ENCODE results near the gene CCNQ. TPM values are rescaled to one million over a fixed set of nuclear protein-coding genes. Genes with fewer than 3 reads are reported as not detected.

Gene CCNQ
- total and polyA plus RNA-seq, 2 donors (not counting 3 experiments of a cell fraction or from before 2014, with no cell fraction given) = 21.3 to 37.0 TPM

DNA sequence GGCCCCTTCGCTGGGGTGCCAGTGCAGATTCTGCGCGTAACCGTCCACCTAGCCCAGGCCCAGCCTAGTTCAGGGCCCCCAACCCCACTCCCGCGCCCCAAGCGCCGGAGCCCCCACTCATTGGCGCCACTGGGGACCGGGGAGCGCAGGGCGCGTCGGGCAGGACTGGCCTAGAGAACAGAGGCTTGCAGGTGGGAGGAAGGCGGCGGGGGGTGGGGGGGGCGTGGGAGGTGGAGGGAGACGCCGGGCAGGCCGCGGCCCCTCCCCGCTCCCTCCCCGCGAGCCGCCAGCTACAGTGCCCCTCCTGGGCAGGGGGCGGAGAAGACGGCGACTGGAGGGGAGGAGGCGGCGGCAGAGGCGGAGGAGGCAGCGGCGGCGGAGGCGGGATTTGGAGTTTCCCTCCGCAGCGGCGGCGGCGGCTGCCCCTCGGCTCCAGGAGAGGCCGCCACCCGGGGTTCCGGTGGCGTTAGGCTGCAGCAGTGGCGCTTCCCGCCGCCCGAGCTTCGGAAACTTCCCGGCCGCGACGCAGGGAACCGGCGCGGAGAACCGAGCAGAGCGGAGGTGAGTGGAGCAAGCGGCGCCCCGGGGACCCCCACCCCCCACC lies 43.2 kb upstream of the CCNQ start:
- H4K20me1 ChIP-seq (replicated peaks; ENCODE audit: control insufficient read depth, extremely low read depth, insufficient read depth, low read length) = no peaks in the 10 kb centered on the region
- no peak overlapping the region for H3K27ac ChIP-seq (ENCODE audit: insufficient read depth, low read depth, low read length)
- peaks cover 44 to 46% of the 10 kb centered on the region in 2 experiments for H3K27me3 ChIP-seq (ENCODE audit: control insufficient read depth in 2 of 2, insufficient read depth in 2 of 2, low read length in 2 of 2)
- no peaks in the 10 kb centered on the region for H3K9me3 ChIP-seq (replicated peaks; ENCODE audit: control insufficient read depth, insufficient read depth, low read length)
- intact Hi-C loops (cut with micrococcal nuclease) (no loop called here), dilution Hi-C loops (cut with MboI; ENCODE audit: extremely low pct_ligation_motif_present, low sequenced_read_pairs) (no loop called here)
- no peaks in the 10 kb centered on the region for H3K79me2 ChIP-seq (ENCODE audit: control insufficient read depth, insufficient read depth, low read length)
- FAIRE-seq (no peak), DNase-seq (ENCODE audit: low read depth, low spot score) (no peak)
- no peak overlapping the region for H3K4me2 ChIP-seq (ENCODE audit: insufficient read depth, low read length)
- no peak for TF ChIP-seq MYC (IDR thresholded peaks at IDR 0.05; ENCODE audit: low read depth, low read length)
- no peak for TF ChIP-seq CTCF (IDR thresholded peaks at IDR 0.05; ENCODE audit: extremely low read depth in 1 of 2, insufficient read depth in 1 of 2, low read depth in 1 of 2, low read length in 2 of 2)
- TF ChIP-seq, protein P1, sequence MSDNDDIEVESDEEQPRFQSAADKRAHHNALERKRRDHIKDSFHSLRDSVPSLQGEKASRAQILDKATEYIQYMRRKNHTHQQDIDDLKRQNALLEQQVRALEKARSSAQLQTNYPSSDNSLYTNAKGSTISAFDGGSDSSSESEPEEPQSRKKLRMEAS (IDR thresholded peaks at IDR 0.05; ENCODE audit: insufficient read depth, insufficient read length) = no peak
- TF ChIP-seq EZH2 (IDR thresholded peaks at IDR 0.05; ENCODE audit: borderline replicate concordance, low read depth, low read length, severe bottlenecking) = no peak
- no peaks in the 10 kb centered on the region for H3K36me3 ChIP-seq (ENCODE audit: control insufficient read depth in 2 of 2, extremely low read depth in 1 of 2, insufficient read depth in 2 of 2, low read length in 2 of 2)
- no peak overlapping the region for H3K4me3 ChIP-seq (replicated peaks in 1 of 3; ENCODE audit: insufficient read depth in 1 of 3, low read depth in 1 of 3, low read length in 3 of 3)
- BruUV-seq (replicated peaks) = no TSS peak
- ChIA-PET CTCF (no interaction called here), POLR2A (no interaction called here)
- H3K9me1 ChIP-seq (replicated peaks; ENCODE audit: control insufficient read depth, extremely low read depth, insufficient read depth, low read length) = no peaks in the 10 kb centered on the region
- no peak overlapping the region for H2AFZ ChIP-seq (ENCODE audit: low read depth, low read length)
- H3K9ac ChIP-seq (replicated peaks; ENCODE audit: extremely low read depth, insufficient read depth, low read length) = no peak overlapping the region
- H3K4me1 ChIP-seq (ENCODE audit: control insufficient read depth, extremely low read depth, insufficient read depth, low read length) = no peaks in the 10 kb centered on the region

DNA sequence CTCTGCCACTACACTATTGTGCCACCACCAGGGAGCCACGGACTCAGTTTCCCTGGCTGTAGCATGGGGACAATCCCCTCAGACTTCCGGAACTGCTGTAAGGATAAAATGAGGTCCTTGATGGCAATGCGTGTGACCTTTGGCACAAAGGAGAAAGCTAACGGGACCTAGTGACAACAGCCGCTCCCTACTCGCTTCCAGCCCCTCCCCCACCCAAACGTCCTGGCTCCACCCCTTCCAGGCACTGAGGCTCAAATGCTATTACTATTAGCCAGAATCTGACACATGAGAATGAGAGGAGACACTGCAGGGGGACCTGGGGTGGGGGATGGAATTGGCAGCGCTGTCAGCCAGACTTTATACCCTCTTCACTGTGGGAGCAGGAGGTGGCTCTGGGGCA lies 42.7 kb upstream of the CCNQ start:
- no peak for FAIRE-seq
- H3K9me1 ChIP-seq (replicated peaks; ENCODE audit: control insufficient read depth, extremely low read depth, insufficient read depth, low read length) = no peaks in the 10 kb centered on the region
- no peak for DNase-seq (ENCODE audit: low read depth, low spot score)
- POLR2A ChIA-PET = no interaction called here
- CTCF ChIA-PET = no interaction called here
- H3K36me3 ChIP-seq (ENCODE audit: control insufficient read depth in 2 of 2, extremely low read depth in 1 of 2, insufficient read depth in 2 of 2, low read length in 2 of 2) = no peaks in the 10 kb centered on the region
- H3K4me3 ChIP-seq (replicated peaks in 1 of 3; ENCODE audit: insufficient read depth in 1 of 3, low read depth in 1 of 3, low read length in 3 of 3) = no peak overlapping the region
- TF ChIP-seq FOS (IDR thresholded peaks at IDR 0.05; ENCODE audit: borderline replicate concordance, insufficient read depth, low read length) = no peak
- peaks cover 43 to 45% of the 10 kb centered on the region in 2 experiments for H3K27me3 ChIP-seq (ENCODE audit: control insufficient read depth in 2 of 2, insufficient read depth in 2 of 2, low read length in 2 of 2)
- intact Hi-C loops (cut with micrococcal nuclease) (no loop called here), dilution Hi-C loops (cut with MboI; ENCODE audit: extremely low pct_ligation_motif_present, low sequenced_read_pairs) (no loop called here)
- BruUV-seq (replicated peaks) = no TSS peak
- H3K27ac ChIP-seq (ENCODE audit: insufficient read depth, low read depth, low read length) = no peak overlapping the region
- no peaks in the 10 kb centered on the region for H3K4me1 ChIP-seq (ENCODE audit: control insufficient read depth, extremely low read depth, insufficient read depth, low read length)
- no peak overlapping the region for H2AFZ ChIP-seq (ENCODE audit: low read depth, low read length)
- no peaks in the 10 kb centered on the region for H3K9me3 ChIP-seq (replicated peaks; ENCODE audit: control insufficient read depth, insufficient read depth, low read length)
- no peaks in the 10 kb centered on the region for H4K20me1 ChIP-seq (replicated peaks; ENCODE audit: control insufficient read depth, extremely low read depth, insufficient read depth, low read length)
- H3K4me2 ChIP-seq (ENCODE audit: insufficient read depth, low read length) = no peak overlapping the region
- no peaks in the 10 kb centered on the region for H3K79me2 ChIP-seq (ENCODE audit: control insufficient read depth, insufficient read depth, low read length)
- H3K9ac ChIP-seq (replicated peaks; ENCODE audit: extremely low read depth, insufficient read depth, low read length) = no peak overlapping the region
